ENCODE measurements around the gene TMEM163. TPM values are rescaled to one million over a fixed set of nuclear protein-coding genes. Genes with fewer than 3 reads are reported as not detected.

The TMEM163 gene
- polyA plus RNA-seq, 1 experiment: not detected

DNA sequence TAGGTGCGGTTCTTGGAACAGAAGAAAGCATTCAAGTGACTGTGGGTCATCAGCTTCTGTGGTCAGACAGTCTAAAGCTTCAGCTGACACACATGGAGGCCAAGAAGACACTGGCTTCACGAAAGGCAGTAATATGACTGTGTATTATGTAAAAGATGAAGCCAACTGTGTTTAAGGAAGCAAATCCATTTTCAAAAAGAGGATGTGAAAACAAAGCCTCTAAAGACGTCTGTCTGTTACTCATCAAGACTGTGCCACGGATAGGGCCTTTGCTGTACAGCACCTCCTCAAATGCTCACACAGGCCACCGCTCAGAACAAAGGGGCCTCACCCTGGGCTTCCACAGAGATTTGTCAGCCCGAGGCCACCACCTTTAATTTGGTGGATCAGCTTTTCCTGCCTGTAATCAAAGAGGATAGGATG, 21.1 kb upstream of the TMEM163 start:
- no peaks in the 10 kb centered on the region for H3K36me3 ChIP-seq (ENCODE audit: control insufficient read depth, insufficient read depth, low read length)
- ChIA-PET POLR2A (no interaction called here), CTCF (no interaction called here)
- no peak for DNase-seq (ENCODE audit: low read depth)
- H3K27me3 ChIP-seq (ENCODE audit: control insufficient read depth, insufficient read depth, low read length): no peaks in the 10 kb centered on the region
- H3K4me3 ChIP-seq (ENCODE audit: low read depth, low read length): no peak overlapping the region
- TF ChIP-seq CTCF (IDR thresholded peaks at IDR 0.05; ENCODE audit: insufficient read depth, low read depth, low read length): no peak

- CTCF ChIA-PET: no interaction called here
- POLR2A ChIA-PET: no interaction called here
Observed at GRCh38 chr2:134739236-134739878, 20.6 kb upstream of the TMEM163 start.

DNA sequence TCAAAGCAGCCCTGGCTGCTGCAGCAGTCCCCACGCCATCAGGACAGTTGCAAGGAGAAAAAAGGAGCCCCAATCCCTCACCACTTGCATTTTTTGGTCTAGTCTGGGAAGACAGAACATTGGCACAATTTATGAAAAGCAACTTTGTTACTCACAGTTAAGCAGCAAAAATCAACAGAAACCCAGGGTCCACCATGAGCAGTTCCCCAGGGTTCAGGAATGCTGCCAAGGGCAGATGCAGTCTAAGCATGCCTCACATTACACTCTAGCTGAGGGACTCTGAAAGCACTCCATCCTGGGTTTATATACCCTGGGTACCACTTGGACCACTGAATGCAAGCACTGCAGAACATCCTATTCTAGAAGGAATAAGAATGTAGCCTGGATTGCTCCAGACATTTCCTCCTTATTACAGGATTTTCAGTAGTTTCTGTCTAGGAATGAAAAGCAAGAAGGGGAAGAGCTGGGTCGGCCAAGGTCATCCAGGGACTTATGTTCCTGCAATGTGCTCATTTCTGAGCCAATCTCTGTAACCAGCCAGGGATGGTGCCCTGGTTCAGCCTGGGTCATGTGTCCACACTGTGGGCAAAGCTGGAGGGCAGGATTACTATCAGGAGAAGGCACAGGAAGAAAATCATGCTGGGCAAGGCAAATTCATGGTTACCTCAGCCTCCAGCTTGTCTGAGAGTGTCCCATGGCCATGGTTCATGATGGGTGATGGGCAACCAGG, 19.5 kb upstream of the TMEM163 start:
- Histone ChIP-seq H3K27me3 (ENCODE audit: control insufficient read depth, insufficient read depth, low read length) (no peaks in the 10 kb centered on the region), H3K36me3 (ENCODE audit: control insufficient read depth, insufficient read depth, low read length) (no peaks in the 10 kb centered on the region), H3K4me3 (ENCODE audit: low read depth, low read length) (no peak overlapping the region)
- ChIA-PET POLR2A (no interaction called here), CTCF (no interaction called here)
- DNase-seq (ENCODE audit: low read depth): no peak
- no peak for TF ChIP-seq CTCF (IDR thresholded peaks at IDR 0.05; ENCODE audit: insufficient read depth, low read depth, low read length)

More at GRCh38 chr2:134739236-134739878, 20.6 kb upstream of the TMEM163 start:
- H3K27me3 ChIP-seq (ENCODE audit: control insufficient read depth, insufficient read depth, low read length): no peaks in the 10 kb centered on the region
- H3K36me3 ChIP-seq (ENCODE audit: control insufficient read depth, insufficient read depth, low read length): no peaks in the 10 kb centered on the region
- no peak for DNase-seq (ENCODE audit: low read depth)
- H3K4me3 ChIP-seq (ENCODE audit: low read depth, low read length): no peak overlapping the region
- TF ChIP-seq CTCF (IDR thresholded peaks at IDR 0.05; ENCODE audit: insufficient read depth, low read depth, low read length): no peak

DNA sequence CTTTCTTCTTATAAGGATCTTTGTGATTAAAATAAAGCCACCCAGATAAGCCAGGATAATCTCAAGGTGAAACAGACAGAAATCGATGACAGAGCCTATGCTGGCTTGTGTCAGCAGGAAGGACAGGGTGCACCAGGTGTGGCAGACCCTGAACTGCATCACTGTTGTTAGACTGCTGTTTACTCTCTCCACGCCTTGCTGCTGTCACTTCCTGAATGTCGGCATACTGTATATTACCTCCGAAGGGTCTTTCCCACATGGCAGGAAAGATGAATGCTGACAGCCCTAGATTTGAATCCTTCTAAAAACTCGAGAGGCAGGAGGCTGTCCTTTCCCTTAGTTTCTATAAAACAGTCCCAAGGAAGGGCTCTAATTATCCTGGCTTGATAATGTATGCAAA, 18.9 kb upstream of the TMEM163 start:
- Histone ChIP-seq H3K27me3 (ENCODE audit: control insufficient read depth, insufficient read depth, low read length) (no peaks in the 10 kb centered on the region), H3K4me3 (ENCODE audit: low read depth, low read length) (no peak overlapping the region), H3K36me3 (ENCODE audit: control insufficient read depth, insufficient read depth, low read length) (no peaks in the 10 kb centered on the region)
- CTCF ChIA-PET: no interaction called here
- POLR2A ChIA-PET: no interaction called here
- no peak for TF ChIP-seq CTCF (IDR thresholded peaks at IDR 0.05; ENCODE audit: insufficient read depth, low read depth, low read length)
- no peak for DNase-seq (ENCODE audit: low read depth)

- CTCF ChIA-PET: no interaction called here
- DNase-seq (ENCODE audit: low read depth): no peak
- no peak for TF ChIP-seq CTCF (IDR thresholded peaks at IDR 0.05; ENCODE audit: insufficient read depth, low read depth, low read length)
- POLR2A ChIA-PET: no interaction called here
- H3K4me3 ChIP-seq (ENCODE audit: low read depth, low read length): no peak overlapping the region
- no peaks in the 10 kb centered on the region for H3K27me3 ChIP-seq (ENCODE audit: control insufficient read depth, insufficient read depth, low read length)
- H3K36me3 ChIP-seq (ENCODE audit: control insufficient read depth, insufficient read depth, low read length): no peaks in the 10 kb centered on the region
Observed at GRCh38 chr2:134736167-134736880, 17.5 kb upstream of the TMEM163 start.

All from BJ (cell line).